EH (cell line): ENCODE results near the gene AFDN.

Source experiments
- DNase-seq: peaks from one replicate; pipeline ENCODE4 v3.0.0-alpha.2; 2015; ENCODE audit warnings: low read depth

The AFDN gene

GRCh38 chr6:167794161-167795157 lies 32.3 kb upstream of the AFDN start:
- no peak for DNase-seq

- DNase-seq, result no peak
Measured at GRCh38 chr6:167795321-167795811, 31.3 kb upstream of the AFDN start.

- DNase-seq, result no peak
Measured at GRCh38 chr6:167795874-167796191, 30.9 kb upstream of the AFDN start.

GRCh38 chr6:167796192-167796981 lies 30.3 kb upstream of the AFDN start:
- no peak for DNase-seq

- DNase-seq, result no peak
Measured at GRCh38 chr6:167797011-167797471, 29.7 kb upstream of the AFDN start.

- DNase-seq, result no peak
Measured at GRCh38 chr6:167797476-167798265, 29.0 kb upstream of the AFDN start.

GRCh38 chr6:167798453-167798852 lies 28.3 kb upstream of the AFDN start:
- no peak for DNase-seq

- DNase-seq, result no peak
Measured at GRCh38 chr6:167799033-167799821, 27.5 kb upstream of the AFDN start.

GRCh38 chr6:167800549-167800948 lies 26.2 kb upstream of the AFDN start:
- no peak for DNase-seq

- DNase-seq, result no peak
Measured at GRCh38 chr6:167801263-167801662, 25.4 kb upstream of the AFDN start.

- DNase-seq, result no peak
Measured at GRCh38 chr6:167802339-167802738, 24.4 kb upstream of the AFDN start.

- DNase-seq, result no peak
Measured at GRCh38 chr6:167803816-167804215, 22.9 kb upstream of the AFDN start.

GRCh38 chr6:167804281-167805013 lies 22.3 kb upstream of the AFDN start:
- DNase-seq, result no peak

GRCh38 chr6:167805349-167806060 lies 21.2 kb upstream of the AFDN start:
- no peak for DNase-seq

GRCh38 chr6:167806061-167806700 lies 20.5 kb upstream of the AFDN start:
- no peak for DNase-seq

GRCh38 chr6:167807200-167807599 lies 19.5 kb upstream of the AFDN start:
- DNase-seq, result no peak

- no peak for DNase-seq
Measured at GRCh38 chr6:167807756-167808155, 19.0 kb upstream of the AFDN start.

- DNase-seq, result no peak
Measured at GRCh38 chr6:167811040-167811439, 15.7 kb upstream of the AFDN start.

- DNase-seq, result no peak
Measured at GRCh38 chr6:167811442-167812087, 15.1 kb upstream of the AFDN start.
